Skin epidermis (tissue), 12 donors: ENCODE data around the gene TXNIP.
A peak's percentile ranks its signal among the peaks of the same experiment; 100 is the strongest.

Source experiments
- H3K27ac ChIP-seq, 21 experiments: fragments of 200-600 bp; sonication (generic) in 11 of 21; one replicate each; pipeline ENCODE4 v1.5.0; 2020; ENCODE audit warnings: mild to moderate bottlenecking in 3 of 21, inconsistent platforms in 2 of 21, moderate library complexity in 2 of 21
- H3K4me3 ChIP-seq, 7 experiments: fragments of 200-600 bp; sonication (generic) in 2 of 7; one replicate each; pipeline ENCODE4 v1.5.0; 2020; ENCODE audit warnings: inconsistent platforms in 2 of 7, mild to moderate bottlenecking in 2 of 7, moderate library complexity in 1 of 7

TXNIP gene

GRCh38 chr1:145956361-145956760 is 40.0 kb downstream of the TXNIP start:
- H3K27ac ChIP-seq: peak overlapping the region in 16 of 21 experiments; percentile 4 to 97 (median 90)

DNA sequence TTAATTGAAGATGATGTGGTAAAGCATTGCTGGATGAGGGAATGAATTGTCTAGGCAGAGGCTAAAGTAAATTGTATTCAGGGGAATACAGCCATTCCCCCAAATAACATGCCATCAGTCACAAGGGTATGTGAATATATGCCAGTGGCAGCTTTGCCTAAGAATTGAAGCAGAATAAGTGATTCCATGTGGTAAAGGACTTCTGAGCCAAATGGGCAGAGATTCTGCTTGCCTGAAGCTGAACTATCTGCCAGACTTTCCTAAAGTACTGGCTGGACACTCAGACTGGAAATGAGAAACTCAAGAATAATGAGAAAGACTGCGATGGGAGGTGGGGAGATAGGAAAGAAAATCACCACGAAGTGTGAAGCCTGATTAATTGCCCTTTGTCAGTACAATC is 40.9 kb downstream of the TXNIP start:
- Histone ChIP-seq H3K27ac (peak overlapping the region in 10 of 21 experiments; percentile 3 to 97 (median 54)), H3K4me3 (no peak overlapping the region)

More at GRCh38 chr1:145956361-145956760, 40.0 kb downstream of the TXNIP start:
- H3K4me3 ChIP-seq: peak overlapping the region in 5 of 7 experiments; percentile 66 to 83 (median 81)

- Histone ChIP-seq H3K4me3 (no peak overlapping the region), H3K27ac (no peak overlapping the region)
Observed at GRCh38 chr1:145953861-145954260, 42.5 kb downstream of the TXNIP start.

DNA sequence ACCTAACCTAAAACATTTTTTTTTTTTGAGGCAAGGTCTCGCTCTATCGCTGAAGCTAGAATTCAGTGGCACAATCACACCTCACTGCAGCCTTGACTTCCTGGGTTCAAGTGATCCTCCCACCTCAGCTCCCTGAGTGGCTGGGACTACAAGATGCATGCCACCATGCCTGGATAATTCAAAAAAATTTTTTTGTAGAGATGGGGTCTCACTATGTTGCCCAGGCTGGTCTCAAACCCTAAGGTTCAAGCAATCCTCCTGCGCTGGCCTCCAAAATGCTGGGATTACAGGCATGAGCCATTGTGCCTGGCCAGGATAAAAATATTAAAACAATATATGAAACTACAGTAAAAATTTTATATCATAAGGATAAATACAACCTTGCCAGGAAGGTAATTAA is 43.5 kb downstream of the TXNIP start:
- H3K4me3 ChIP-seq: no peak overlapping the region
- H3K27ac ChIP-seq: no peak overlapping the region

- no peak overlapping the region for H3K27ac ChIP-seq
- H3K4me3 ChIP-seq: no peak overlapping the region
Observed at GRCh38 chr1:145951526-145951925, 44.9 kb downstream of the TXNIP start.

DNA sequence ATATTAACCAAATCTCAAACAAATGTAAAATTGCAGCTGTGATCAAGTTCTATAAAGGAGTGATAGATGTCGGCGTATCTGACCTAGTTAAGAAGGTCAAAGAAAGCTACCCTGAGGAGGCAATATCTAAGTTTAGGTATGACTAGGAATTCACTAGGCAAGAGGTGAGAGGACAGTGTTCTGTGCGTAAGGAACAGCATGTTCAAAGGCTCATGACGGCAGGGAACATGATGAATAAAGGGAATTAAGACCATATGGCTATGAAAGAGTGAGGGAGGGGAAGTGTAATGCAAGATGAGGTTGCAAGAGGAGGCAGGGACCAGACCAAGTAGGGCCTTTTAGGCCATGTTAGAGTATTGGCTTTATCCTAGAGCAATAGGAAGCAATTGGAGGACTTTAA is 47.2 kb downstream of the TXNIP start:
- Histone ChIP-seq H3K27ac (no peak overlapping the region), H3K4me3 (no peak overlapping the region)

GRCh38 chr1:145947551-145947950 is 48.8 kb downstream of the TXNIP start:
- Histone ChIP-seq H3K27ac (no peak overlapping the region), H3K4me3 (no peak overlapping the region)

DNA sequence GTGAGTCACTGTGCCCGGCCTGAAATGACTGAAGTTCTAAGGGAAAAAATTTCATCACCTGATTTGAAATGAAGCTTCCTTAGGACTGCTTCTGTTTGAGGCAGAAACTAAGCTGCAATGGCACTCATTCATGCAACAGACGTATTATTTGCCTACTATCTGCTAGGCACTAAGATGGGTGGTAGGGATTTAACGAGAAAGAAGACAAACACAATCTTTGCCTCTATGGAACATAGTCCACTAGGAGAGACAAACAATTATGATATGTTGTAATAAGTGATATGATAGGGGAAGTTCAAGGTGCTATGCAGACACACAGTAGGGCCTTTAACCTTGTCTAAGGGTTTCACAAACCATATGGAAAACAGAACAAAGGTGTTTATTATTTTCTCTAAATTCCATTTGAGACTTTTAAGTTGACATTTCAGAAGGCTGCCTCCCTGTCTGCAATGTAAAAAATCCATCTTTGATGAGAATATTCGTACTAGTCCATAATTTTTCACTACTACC is 49.8 kb downstream of the TXNIP start:
- H3K27ac ChIP-seq: no peak overlapping the region
- no peak overlapping the region for H3K4me3 ChIP-seq

GRCh38 chr1:145944532-145944931 is 51.8 kb downstream of the TXNIP start:
- Histone ChIP-seq H3K4me3 (no peak overlapping the region), H3K27ac (no peak overlapping the region)

- Histone ChIP-seq H3K4me3 (no peak overlapping the region), H3K27ac (peak overlapping the region in 10 of 21 experiments; percentile 1 to 77 (median 49))
Observed at GRCh38 chr1:145942871-145943270, 53.5 kb downstream of the TXNIP start.
